Skeletal muscle satellite cell (primary cell): ENCODE measurements around the gene PC. TPM values are rescaled to one million over a fixed set of nuclear protein-coding genes. Genes with fewer than 3 reads are reported as not detected.
"Not testable (repeated sequence)": the region's sequence is repeated elsewhere in the genome, so short reads cannot be mapped to it uniquely, and the experiment has no call there.

ENCODE experiments used
- H3K27me3 ChIP-seq: 2 replicates; pipeline ENCODE4 v1.7.0; 2013; ENCODE audit warnings: low read length; ENCODE audit not compliant: control insufficient read depth, insufficient read depth
- H3K36me3 ChIP-seq: 2 replicates; pipeline ENCODE4 v1.7.0; 2013; ENCODE audit warnings: mild to moderate bottlenecking, control low read depth, low read length; ENCODE audit not compliant: insufficient read depth
- H3K4me1 ChIP-seq: 2 replicates; pipeline ENCODE4 v1.7.0; 2013; ENCODE audit warnings: low read length; ENCODE audit not compliant: control insufficient read depth, insufficient read depth
- H3K4me2 ChIP-seq: 2 replicates; pipeline ENCODE4 v1.7.0; 2013; ENCODE audit warnings: mild to moderate bottlenecking, low read length
- H3K4me3 ChIP-seq: 2 replicates; pipeline ENCODE4 v1.7.0; 2013; ENCODE audit warnings: low read length
- H3K9ac ChIP-seq: 2 replicates; pipeline ENCODE4 v1.7.0; 2013; ENCODE audit warnings: mild to moderate bottlenecking, low read depth, low read length, moderate library complexity
- H3K9me3 ChIP-seq: replicated peaks from 2 replicates; pipeline ENCODE4 v1.7.0; 2013; ENCODE audit warnings: mild to moderate bottlenecking, control low read depth, low read length
- total RNA-seq: library from RNA; depleted of rRNA; stranded (reverse); fragments of >200 nt; gene quantifications from 2 replicates; pipeline ENCODE4 v1.2.3, GENCODE V29; 2012; rRNA removed

PC gene
- total RNA-seq = 17.2 and 17.5 TPM in 2 replicates

- H3K27me3 ChIP-seq = no peaks in the 10 kb centered on the region
- H3K4me1 ChIP-seq = peaks cover 23% of the 10 kb centered on the region
- no peaks in the 10 kb centered on the region for H3K36me3 ChIP-seq
- no peaks in the 10 kb centered on the region for H3K9me3 ChIP-seq
- peak within 1 kb of the TSS; percentile 80 for H3K4me2 ChIP-seq
- H3K9ac ChIP-seq = peak within 1 kb of the TSS; percentile 47
- peak within 1 kb of the TSS; percentile 79 for H3K4me3 ChIP-seq
Measured at GRCh38 chr11:66958232-66958955, at the start of gene PC. TSS of gene PC (minus strand) at chr11:66958383. CDS start at chr11:66872159, 86,224 bp downstream.

DNA sequence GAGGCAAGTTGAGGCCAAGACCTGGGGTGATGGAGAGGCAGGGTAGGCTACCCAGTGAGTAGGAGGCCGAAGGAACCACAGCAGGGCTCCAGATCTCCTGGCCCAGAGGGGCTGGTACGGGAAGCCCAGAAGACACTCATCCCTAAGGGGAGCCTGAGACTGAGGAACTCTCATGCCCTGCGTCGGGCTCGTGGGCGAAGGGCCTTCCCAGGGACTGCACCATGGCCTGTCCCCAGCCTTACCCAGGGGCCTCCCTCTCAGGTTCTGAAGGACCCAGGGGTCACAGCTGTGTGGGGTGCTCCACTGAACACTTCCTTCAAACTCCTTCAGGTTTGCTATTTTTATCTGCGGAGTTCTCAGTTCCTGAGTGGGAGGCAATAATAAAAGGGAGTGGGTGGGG, 48.9 kb upstream of the PC start:
- Histone ChIP-seq H3K9me3 (no peaks in the 10 kb centered on the region), H3K36me3 (no peaks in the 10 kb centered on the region), H3K27me3 (no peaks in the 10 kb centered on the region), H3K4me2 (no peak overlapping the region), H3K4me3 (no peak overlapping the region), H3K9ac (no peak overlapping the region), H3K4me1 (no peaks in the 10 kb centered on the region)

DNA sequence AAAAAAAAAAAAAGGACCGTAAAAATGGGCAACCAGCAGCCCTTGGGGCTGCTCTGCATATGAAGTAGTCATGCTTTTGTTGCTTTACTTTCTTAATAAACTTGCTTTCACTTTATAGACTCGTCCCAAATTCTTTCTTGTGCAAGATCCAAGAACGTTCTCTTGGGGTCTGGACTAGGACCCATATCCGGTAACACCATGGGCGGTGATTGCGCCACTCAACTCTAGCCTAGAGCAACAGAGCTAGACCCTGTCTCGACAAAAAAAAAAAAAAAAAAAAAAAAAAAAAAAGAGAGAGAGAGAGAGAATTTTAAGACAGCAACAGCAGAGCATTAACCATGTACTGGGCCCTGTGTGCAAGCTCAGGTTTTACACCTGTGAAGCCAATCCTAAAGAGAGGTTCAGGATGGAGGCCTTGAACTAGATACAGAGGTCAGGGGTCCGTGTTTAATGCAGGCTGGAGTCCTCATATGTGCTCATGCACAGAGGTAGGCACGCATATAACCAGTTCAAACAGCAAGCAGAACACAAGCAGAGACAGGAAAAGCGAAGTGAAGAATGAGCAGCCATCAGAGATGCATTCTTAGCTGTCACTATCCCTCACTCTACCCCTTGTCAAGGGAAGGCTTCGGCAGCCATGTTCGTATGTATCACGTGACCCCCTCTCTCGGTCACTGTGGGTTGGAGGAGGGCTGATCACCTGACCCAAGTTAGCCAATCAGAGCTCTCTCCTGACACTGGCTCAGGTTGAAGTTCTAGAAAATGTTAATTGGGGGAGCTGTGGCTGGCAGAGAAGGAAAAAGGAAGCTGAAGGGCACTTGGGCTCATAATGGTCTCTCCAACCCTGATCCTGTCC, 48.1 kb upstream of the PC start:
- H3K4me3 ChIP-seq = no peak overlapping the region
- H3K9ac ChIP-seq = no peak overlapping the region
- no peak overlapping the region for H3K4me2 ChIP-seq
- H3K36me3 ChIP-seq = no peaks in the 10 kb centered on the region
- no peaks in the 10 kb centered on the region for H3K9me3 ChIP-seq
- H3K27me3 ChIP-seq = no peaks in the 10 kb centered on the region
- H3K4me1 ChIP-seq = no peaks in the 10 kb centered on the region

DNA sequence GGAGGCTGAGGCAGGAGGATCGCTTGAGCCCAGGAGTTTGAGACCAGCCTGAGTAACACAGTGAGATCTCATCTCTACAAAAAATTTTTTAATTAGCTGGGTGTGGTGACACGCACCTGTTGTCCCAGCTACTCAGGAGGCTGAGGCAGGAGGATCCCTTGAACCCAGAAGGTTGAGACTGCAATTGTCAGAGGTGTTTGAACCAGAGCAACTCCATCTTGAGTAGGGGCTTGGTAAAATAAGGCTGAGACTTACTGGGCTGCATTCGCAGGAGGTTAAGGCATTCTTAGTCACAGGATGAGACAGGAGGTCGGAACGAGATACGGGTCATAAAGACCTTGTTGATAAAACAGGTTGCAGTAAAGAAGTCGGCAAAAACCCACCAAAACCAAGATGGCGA, 47.0 kb upstream of the PC start:
- H3K4me1 ChIP-seq, H3K4me3 ChIP-seq, H3K9me3 ChIP-seq, H3K36me3 ChIP-seq, H3K27me3 ChIP-seq, H3K9ac ChIP-seq, H3K4me2 ChIP-seq: not testable (repeated sequence)

DNA sequence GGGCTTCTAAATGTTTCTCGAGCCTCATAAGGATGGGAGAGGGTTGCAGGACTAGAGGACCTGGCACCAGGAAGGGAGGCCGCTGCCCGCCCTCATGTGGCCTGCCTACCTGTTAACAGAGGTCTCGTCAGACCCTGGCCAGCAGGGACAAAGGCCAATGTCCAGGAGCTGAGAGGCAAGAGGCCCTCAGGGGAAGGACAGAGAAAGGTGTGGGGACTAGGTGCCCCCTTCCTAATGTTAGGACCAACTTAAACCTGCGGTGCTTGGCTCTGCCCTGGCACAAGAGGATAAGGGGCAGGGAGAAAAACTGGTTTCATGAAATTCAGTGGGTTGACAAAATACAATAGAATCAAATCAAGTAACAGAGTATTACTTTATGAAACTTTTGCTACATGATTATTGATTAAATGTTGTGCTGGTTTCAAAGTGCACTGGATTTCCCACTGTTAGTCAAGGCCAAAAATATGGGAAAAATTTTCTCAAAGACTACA, 44.8 kb upstream of the PC start:
- no peak overlapping the region for H3K9ac ChIP-seq
- H3K27me3 ChIP-seq = no peaks in the 10 kb centered on the region
- no peaks in the 10 kb centered on the region for H3K36me3 ChIP-seq
- H3K4me3 ChIP-seq = no peak overlapping the region
- H3K4me1 ChIP-seq = no peaks in the 10 kb centered on the region
- no peak overlapping the region for H3K4me2 ChIP-seq
- H3K9me3 ChIP-seq = no peaks in the 10 kb centered on the region

GRCh38 chr11:67002297-67002913, 44.2 kb upstream of the PC start:
- no peaks in the 10 kb centered on the region for H3K9me3 ChIP-seq
- H3K4me1 ChIP-seq = peaks cover under 1% of the 10 kb centered on the region
- no peak overlapping the region for H3K4me2 ChIP-seq
- no peaks in the 10 kb centered on the region for H3K27me3 ChIP-seq
- no peaks in the 10 kb centered on the region for H3K36me3 ChIP-seq
- no peak overlapping the region for H3K4me3 ChIP-seq
- no peak overlapping the region for H3K9ac ChIP-seq

DNA sequence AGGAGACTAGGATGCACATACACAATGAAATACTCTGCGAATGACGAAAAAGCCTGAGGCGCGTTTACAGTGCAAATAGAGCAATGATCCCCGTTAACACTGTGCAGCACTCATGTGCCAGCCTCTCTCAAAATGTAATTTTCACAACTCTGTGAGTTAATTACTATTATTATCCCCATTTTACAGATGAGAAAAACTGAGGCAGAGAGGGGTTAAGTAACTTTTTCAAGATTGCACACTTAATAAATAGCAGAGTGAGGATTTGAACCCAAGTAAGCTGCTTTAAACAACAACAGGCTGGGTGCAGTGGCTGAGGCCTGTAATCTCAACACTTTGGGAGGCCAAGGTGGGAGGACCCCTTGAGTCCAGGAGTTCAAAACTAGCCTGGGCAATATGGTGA, 43.1 kb upstream of the PC start:
- H3K36me3 ChIP-seq = no peaks in the 10 kb centered on the region
- H3K9ac ChIP-seq = no peak overlapping the region
- H3K4me1 ChIP-seq = peaks cover 10% of the 10 kb centered on the region
- H3K9me3 ChIP-seq = no peaks in the 10 kb centered on the region
- no peak overlapping the region for H3K4me3 ChIP-seq
- H3K27me3 ChIP-seq = no peaks in the 10 kb centered on the region
- no peak overlapping the region for H3K4me2 ChIP-seq

- Histone ChIP-seq H3K9ac (no peak overlapping the region), H3K4me2 (no peak overlapping the region), H3K4me3 (no peak overlapping the region), H3K36me3 (no peaks in the 10 kb centered on the region), H3K4me1 (peaks cover 11% of the 10 kb centered on the region), H3K9me3 (no peaks in the 10 kb centered on the region), H3K27me3 (no peaks in the 10 kb centered on the region)
Measured at GRCh38 chr11:66999555-66999954, 41.4 kb upstream of the PC start.

DNA sequence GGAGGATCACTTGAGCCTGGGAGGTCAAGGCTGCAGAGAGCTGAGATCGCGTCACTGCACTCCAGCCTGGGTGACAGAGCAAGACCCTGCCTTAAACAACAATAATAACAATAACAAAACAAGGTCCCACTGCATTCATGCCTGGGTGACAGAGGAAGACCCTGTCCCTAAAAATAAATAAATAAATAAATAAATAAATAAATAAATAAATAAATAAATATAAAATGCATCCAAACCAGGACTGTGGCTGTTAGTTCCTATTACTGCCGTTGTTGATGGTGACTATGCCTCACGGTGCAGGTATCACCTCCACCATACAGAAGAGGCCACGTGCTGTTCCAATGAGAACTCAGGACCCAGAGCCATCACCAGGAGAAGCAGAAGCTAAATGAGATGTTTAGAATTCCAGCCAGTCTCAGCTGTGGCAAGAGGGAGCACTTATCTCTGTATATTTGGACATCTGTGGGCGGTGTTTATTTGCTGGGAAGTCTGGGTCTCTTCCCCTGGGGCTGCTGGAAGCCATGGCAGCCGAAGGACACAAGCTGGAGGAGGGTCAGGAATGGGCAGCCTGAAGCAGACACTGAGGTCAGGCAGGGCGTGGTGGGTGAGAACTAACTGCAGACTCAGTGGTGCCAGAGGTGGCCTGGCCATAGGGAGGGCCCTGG, 38.6 kb upstream of the PC start:
- Histone ChIP-seq H3K4me1 (peaks cover 11% of the 10 kb centered on the region), H3K36me3 (no peaks in the 10 kb centered on the region), H3K9ac (no peak overlapping the region), H3K9me3 (no peaks in the 10 kb centered on the region), H3K27me3 (peaks cover 8% of the 10 kb centered on the region), H3K4me2 (peak overlapping the region; percentile 9), H3K4me3 (no peak overlapping the region)

DNA sequence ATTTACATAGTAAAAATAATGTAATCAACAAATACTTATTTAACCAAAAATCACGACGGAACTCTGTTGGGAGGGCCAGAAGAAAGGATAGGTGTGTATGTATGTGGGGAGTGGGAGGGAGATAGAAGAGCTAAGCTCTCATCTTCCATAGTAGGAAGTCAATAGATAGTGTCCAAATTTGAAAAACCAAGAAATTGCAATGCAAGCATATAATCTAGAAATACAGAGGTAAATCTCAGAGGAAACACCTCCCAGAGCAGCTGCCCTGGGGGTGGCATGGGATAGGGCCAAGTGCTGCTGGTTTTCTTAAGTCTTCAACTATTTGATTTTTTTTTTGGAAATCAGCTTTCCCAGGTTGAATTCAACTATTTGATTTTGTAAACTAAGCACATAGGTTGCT, 33.9 kb upstream of the PC start:
- H3K4me3 ChIP-seq = no peak overlapping the region
- H3K4me2 ChIP-seq = no peak overlapping the region
- H3K36me3 ChIP-seq = no peaks in the 10 kb centered on the region
- H3K9me3 ChIP-seq = no peaks in the 10 kb centered on the region
- H3K9ac ChIP-seq = no peak overlapping the region
- H3K27me3 ChIP-seq = peaks cover 8% of the 10 kb centered on the region
- peaks cover 7% of the 10 kb centered on the region for H3K4me1 ChIP-seq

- not testable (repeated sequence) for H3K4me2 ChIP-seq, H3K4me1 ChIP-seq, H3K4me3 ChIP-seq, H3K36me3 ChIP-seq, H3K9me3 ChIP-seq, H3K9ac ChIP-seq, H3K27me3 ChIP-seq
Measured at GRCh38 chr11:66989360-66989759, 31.2 kb upstream of the PC start.
